COLO829 (cell line): ENCODE results near the gene GFOD1.
A peak's percentile ranks its signal among the peaks of the same experiment; 100 is the strongest.

Source experiments
- DNase-seq: peaks from one replicate; pipeline ENCODE4 v3.0.0; 2012; ENCODE audit warnings: low spot score

The GFOD1 gene

DNA sequence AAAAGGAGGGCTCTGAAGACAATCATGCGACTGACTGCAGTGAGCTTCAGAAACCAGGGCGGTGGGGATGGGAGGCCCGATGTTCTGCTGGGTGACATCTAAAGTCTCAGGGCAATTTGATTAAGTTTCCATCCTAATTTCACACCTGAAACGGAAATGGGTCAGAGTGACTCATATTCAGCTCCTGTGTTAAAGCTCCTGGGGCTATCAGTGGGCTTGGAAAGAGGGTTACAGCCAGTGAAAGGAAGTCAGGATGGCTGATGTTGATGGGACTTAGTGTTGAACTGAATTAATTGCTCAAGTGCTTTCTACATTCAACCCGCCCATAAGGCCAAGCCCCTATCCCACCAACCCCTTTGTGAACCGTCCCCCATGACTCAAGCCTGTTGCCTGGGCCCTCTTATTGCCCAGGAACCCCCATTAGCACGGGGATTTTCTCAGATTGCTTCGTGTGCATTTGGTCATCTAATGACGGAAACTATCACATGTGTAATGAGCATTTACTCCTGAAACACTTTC is 112.0 kb downstream of the GFOD1 start:
- DNase-seq = no peak

DNA sequence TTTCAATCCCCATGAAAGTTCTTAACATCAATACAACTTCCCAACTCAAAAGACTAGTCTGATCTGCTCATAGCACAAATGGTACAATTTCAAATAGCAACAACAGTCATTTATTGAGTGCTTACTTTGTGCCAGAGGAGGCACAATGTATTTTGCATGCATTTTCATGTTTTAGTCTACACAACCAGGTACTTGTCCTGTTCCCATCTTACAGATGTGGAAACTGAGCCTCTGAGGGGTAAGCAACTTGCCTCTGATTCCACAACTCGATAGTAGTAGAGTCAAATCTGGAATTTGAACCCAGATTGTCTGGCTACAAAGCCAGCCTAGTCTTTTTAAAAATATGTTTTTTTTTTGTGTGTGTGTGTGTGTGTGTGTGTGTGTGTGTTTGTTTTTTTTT is 113.5 kb downstream of the GFOD1 start:
- no peak for DNase-seq

DNA sequence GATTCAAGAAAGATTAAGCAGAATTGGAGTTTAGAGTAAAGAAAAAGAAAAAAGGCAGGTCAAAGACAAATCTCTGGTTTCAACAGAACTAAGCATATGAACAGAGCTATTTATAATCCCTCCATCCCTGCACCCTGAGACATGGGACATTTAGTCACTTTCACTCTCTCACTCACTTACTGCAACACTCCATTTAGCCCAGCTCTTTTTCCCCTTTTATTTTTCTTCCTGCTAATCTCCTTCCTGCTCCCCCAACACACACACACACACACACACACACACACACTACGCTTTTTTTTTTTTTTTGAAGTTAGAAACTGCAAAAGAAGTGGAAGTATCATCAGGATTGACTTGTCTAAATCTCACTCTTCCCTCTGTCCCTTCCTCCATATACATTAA is 113.9 kb downstream of the GFOD1 start:
- DNase-seq = no peak

DNA sequence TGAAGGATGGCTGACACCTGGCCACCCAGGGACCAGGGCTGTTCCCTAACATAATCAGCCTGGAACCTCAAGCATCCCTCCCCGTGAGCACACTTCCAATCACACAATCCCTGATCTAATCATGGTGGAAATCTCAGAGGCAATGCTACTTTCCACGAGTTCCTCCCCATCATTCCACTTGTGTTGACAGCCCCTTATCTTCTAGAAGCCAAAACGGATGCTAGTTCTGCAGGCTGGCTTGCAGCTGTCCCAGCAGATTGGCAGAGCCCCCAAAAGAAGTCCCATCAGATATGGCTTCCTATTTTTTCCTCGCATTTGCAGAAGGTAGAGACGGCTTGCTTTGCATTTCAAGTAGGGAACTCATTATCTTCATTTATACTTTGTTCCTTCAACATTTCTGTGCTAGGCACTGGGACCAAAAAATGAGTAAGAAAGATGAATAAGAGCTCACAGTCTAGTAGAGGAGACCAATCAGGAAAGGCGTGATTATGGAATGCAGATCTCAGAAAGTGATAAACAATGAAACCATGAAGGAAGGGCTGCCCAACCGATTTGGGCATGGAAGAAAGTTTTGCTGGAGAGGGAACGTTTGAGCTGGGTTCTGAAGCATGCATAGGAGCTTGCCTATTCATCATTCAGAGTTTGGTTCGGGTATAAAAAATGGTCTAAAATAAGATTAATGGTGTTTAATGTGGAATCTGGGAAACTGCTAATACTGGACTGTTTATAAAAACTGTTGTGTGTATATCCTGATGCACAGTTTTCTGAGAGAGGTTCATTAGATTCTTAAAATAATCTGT is 114.5 kb downstream of the GFOD1 start:
- no peak for DNase-seq

DNA sequence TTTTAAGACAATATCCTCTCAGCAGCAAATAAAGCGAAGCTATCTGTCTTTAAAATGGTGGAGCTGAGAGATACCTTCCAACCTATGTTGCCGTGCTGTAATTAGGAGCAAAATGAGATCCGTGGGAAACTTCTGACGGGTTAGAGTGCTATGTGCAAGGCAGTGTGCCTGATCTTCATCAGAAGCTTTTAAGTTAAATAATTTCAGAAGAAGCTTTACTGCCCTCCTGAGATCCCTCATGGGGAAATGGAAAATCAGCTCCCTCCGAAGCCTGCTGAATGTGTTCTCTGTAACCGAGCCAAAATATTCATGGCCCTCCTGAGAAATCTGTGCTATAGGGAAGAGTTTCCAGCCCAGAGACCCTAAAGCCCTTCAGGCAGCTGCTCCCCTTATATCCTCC is 115.3 kb downstream of the GFOD1 start:
- DNase-seq = no peak

DNA sequence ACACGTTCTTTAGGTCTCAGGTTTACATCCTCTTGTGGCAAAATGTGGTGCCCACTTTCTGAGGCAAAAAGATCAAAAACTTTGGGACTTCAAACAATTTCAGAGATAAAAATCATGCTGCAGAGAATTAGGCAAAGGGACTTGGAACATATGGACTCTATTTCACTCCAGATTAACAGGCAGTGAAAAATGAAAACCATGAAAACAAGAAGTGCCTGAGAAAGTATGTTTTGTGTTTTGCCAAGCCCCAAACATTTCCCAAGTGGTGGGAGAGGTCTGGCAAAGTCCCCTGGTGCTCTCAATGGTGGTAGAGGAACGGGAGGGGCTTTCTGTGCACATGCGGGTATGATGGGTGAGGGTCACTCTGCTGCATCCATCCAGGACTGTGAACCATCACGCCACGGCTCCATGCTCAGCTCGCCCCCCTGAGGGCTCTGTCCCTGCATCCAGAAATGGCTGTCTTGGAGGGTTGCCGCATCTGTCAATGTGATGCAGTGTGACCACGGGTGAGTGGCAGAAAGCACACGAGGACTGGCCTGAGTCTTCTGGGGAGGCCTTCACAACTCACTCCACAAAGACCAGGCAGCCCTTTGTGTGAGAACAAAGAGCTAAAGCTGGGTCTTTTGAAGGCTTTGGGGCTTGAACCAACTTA is 115.9 kb downstream of the GFOD1 start:
- no peak for DNase-seq

DNA sequence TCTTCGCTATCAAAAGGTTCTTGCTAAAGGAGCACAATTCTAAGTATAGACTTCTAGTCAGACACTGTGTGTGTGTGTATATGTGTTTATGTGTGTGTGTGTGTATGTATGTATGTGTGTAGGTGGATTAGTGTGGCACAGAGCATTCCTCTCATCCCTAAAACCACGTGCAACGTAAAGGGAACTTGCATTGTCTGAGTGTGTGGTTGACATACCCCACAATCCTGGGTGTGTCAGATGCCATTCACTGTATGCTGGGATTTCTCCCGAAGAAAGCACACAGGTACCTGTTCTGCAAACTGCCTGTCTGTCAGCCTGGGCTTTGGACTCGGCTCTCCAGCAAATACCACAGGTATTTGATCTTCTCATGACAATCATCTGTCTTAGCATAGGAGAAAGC is 116.8 kb downstream of the GFOD1 start:
- DNase-seq = no peak

DNA sequence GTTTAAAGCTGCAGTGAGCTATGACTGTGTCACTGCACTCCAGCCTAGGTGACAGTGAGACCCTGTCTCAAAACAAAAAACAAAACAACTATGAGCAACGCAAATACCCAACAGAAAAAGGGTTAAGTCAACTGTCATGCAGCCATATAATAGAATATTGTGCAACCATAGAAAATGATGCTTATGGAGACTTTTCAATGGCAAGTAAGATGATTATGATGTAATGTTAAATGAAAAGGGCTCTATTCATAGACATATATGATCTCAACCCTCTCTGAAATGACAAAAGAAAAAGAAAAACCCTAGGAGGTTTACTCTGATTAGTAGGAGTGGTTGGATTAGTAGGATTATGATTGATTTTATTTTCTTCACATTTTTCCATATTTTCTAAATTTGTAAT is 117.8 kb downstream of the GFOD1 start:
- DNase-seq = no peak

DNA sequence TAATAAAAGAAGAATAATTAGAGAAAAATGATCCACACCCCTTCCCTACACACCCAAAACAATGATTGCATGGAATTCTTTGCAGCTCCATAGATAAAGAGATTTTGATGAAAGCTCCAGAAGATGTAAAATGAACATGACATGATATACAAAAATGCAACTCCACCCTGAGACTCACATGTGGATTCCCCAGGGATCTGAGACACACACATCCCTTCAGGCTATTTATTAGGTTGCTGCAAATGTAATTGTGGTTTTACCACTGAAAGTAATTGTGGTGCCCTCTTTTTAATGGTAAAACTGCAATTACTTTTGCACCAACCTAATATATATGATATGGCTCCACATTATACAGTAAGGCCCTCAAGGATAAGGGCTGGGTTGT is 118.7 kb downstream of the GFOD1 start:
- peak; percentile 63 for DNase-seq

DNA sequence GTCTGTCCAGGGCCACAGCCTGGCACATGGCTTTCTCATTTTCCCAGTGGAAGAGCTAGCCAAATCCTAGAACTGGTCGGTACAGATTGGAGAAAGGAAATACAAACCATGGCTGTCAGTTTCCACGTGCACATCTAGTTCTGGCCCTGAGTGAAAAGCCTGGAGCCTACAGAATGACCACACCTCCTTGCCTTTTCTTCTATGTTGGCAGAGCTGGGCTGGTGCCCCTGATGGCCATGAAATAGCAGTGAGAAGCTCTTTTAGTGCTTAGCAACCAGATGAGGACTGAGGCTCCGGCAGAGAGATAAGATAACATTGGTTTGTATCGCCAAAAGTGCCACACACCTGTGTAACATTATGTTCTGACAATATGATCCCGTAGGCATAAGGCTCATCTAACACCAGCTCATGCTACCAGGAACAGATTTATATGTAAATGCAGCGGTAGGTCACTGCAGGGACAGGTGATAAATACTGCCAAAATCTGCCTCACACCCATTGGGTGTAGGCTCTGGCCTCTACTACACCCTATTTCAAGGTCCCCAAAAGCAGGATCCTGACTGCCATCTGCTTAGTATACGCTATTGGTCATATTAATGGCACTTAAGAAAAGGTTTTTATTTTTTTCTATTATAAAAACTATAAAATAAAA is 119.2 kb downstream of the GFOD1 start:
- DNase-seq = no peak

DNA sequence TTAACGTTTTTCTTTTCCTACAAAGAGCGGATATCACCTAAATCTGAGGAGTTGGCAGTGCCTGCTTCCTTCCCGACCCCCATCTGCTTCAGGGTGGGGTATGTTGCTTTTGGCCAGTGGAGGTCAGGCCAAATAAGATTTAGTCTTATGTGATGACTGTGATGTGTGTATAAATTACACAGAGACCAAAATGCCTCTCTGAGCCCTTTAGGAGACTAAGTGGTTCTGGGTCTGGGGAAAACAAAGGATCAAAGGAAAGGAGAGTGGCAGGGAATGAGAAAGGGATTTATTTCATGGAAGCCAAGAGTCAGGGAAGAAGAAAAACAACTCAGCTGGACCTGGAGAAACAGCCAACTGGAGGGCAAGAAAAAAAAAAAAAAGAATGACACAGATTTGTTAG is 120.0 kb downstream of the GFOD1 start:
- DNase-seq = no peak

DNA sequence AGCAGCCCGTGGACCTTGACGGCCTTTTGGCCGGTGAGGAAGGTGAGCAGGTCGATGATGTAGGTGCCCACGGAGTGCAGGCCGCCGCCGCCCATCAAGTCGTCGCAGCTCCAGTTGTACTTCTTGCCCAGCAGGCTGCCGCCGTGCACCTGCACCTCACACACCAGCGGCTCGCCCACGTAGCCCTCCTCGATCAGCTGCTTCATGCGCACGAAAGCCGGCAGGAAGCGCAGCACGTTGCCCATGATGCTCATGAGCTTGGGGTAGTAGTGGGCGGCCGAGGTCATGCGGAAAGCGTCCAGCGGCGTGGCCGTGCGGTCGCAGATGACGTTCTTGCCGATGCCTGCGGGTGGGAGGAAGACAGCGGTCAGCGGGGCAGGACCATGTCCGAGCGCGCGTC is 122.1 kb downstream of the GFOD1 start:
- DNase-seq = no peak

DNA sequence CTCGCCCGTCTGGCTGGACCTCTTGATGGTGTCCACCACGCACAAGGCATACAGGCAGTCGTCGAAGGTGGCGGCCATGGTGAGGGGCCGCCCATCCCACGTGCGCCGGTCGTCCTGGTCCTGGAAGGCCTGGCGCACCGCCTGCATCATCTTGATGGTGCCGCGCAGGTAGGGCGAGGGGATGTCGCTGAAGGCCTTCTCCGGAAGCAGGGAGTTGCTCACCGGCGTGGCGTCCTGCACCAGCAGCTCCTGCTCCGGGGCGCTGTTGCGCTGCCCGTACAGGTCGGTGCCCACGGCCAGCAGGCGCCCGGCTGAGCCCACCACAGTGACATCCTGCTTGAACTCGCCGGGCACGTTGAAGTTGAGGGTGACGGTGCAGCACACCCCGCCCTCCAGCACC is 122.6 kb downstream of the GFOD1 start:
- no peak for DNase-seq

DNA sequence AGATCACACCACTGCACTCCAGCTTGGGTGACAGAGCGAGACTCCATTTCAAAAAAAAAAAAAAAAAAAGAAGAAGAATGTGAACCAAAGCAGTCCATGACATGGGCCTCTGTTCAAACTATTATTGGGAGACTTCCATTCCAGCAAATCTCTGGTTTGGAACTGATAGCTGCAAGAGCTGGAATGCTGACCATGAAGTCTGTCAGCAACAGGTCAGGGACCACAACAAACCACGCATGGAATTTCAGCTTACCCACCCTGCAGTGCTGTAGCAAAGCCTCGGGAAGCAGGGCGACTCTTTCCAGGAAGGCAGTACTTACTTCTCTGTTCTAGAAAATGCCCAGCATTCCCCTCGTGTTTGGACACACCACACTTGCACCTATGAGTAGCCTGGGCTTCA is 125.0 kb downstream of the GFOD1 start:
- DNase-seq = no peak

DNA sequence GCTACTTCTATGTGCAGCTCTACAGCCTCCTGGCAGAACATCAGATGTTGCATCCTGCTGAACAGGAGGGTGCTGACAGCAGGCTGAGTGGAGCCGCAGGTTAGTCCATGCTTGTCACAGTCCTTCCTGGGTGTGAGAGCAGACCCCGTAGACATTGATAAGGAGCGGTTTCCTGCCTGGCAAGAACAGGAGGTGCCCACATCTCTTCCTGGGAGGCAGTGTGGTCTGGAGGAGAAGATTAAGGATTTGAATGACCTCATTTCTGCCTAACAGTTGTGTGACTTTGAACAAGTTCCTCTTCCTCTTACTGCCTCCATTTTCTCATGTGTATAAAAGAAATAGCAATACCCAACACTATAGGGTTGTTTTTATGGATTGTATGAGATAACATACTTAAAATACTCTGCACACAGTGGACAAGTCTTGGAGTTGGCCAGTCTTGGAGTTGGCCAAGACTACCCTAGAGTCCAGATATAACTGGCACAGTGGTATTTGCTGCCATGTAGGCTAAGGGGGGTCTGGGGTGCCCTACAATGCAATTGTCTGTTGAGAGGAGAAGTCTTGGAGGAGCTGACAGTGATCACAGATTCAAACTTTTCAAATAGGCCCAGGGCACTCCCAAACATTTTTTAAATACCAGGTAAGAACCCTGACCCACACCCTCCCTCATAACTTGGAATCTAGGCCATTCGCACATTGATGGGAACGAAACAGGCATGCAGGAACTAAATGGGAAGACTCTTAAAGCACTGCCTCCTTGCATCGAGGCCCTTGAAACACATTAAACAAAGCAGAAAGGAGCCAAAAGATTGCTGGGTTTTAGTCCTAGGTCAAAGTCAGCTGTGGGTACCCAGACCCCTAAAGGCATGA is 126.5 kb downstream of the GFOD1 start:
- DNase-seq = no peak

DNA sequence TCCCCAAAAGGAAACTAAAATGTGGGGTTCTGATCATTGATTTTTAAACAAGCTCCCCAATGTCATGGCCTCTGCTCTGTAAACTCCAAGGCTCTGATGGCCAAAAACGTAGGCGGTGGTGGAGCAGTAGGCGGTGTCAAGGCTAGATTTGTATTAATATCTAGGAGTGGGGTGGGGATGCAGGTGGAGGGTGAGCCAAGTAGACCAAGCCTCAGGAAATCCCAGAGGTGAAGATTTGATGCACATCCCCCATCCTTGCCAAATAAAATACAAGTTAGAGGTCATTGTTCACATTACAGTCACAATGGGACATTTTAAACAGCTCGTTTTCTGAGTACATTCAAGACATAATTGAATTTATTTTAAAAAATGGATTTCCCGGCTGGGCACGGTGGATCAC is 128.1 kb downstream of the GFOD1 start:
- DNase-seq = no peak

DNA sequence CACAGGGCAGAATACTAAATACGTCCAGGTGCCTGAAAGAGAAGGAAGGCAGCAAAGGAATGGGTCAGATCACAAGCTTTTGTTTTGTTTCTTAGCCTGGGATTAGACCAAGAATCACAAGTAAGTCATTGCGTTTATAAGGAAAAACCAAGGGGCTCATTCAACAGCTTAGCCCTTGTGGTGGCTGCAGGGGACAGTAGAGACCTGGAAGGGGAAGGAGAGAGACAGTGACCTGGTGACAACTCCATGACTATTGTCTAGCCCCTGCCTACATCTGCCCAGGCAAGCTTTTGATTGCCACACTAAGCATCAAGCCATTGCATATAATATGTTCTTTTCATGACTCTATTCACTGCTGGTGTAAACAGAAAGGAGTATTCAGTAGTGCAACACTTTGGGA is 128.9 kb downstream of the GFOD1 start:
- no peak for DNase-seq

DNA sequence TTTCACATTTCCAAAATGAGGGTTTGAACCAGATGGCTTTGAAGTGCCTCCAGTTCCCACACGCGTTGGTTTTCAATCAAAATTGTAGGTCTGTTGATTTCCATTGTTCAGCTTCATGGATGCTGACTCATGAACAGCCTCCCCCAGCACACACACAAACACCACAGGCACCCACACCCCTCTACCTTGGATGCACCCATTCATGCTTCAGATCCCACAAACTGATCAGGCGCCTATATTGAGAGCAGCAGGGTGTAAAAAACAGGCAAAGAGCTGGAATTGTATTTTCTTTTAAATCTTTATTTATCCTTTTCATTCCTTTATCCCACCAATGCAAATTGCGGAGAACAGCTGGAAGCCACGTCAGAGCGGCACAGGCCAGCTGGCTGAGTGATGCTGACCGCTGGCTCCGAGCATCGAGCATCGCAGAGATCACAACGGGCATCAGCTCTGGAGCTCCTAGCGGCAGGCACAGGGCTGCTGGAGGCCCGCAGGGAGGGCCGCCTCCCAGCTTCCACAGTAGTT is 129.8 kb downstream of the GFOD1 start:
- no peak for DNase-seq

DNA sequence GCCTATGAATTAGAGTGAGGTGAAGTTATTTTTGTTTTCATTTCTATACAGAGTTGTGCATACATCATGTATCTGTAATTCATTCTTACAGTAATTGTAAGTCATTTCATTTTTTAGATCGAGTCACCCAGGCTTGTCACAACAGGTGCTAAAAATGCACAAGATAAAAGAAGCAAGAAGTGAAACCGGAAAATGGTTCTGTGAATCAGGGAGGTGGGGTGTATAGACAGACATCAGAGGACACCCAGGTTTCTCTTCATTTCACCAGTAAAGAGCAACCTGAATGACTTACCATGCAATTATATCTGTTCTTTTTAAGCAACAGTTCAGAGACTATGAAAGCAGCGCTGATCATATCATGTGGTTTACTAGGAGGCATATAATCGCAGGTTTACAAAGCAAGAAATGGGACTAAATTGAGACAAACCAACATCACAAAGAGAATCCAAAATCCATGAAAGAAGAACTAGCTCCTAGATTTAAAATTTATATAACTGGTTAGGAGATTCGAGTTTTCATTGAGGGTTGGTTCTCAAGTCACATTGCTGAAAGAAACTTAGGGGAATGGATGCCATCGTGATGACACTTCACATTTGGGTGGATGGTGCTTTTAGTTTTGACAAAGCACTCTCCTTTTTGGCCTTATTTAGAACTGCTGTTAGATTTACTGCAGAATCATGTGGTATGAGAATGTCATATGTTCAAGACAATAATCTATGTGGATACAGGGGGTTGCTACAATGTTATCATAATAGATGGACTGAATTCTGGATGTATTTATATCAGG is 131.2 kb downstream of the GFOD1 start:
- no peak for DNase-seq

DNA sequence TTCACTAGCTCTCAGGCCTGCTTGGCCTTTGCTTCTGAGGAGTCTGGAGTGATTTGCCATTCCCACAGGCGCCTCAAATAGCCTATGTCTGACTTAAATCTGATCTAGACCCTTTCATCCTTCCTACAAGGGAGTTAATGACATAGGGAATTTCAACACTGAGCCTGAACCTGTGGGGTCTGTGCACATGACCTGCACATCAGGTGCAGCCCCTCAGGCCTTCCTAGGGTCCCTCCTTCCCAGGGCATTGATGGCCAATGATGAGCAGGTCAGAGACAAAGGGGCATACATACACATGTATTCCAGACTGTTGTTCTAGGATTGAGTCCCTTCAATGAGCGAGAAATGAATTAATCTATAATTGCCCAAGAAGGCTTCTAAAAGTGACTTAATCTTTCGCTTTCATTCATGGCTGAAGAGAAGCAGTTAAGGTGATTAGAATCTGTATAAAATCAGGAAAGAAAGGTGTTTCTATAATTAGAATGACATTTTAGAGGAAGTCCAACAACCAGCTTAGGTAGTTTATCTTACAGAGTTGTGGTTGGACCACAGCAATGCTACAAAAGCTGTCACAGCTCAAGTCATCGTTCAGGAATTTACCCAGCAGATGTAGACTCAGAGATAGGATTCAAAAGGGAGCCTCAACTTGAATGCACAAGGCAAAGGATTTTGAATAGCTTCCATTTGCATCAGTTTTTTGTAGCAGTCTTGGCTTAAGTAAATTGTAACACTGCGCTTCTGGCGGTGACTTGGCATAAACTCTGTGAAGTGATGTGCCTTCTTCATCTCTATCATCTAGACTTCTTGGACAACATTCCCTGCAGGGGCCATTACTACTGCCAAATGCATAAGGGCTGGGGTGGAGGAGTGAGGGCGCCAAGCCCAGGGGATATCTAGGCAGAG is 132.1 kb downstream of the GFOD1 start:
- peak; percentile 28 for DNase-seq
